Astrocyte of the spinal cord (primary cell): ENCODE measurements around the gene WWOX.

ENCODE experiments used
- DNase-seq: peaks from one replicate; pipeline ENCODE4 v3.0.0; 2011; ENCODE audit warnings: low read depth, low spot score
- H3K4me3 ChIP-seq: 2 replicates; pipeline ENCODE4 v1.5.1; 2011; ENCODE audit warnings: low read depth, mild to moderate bottlenecking, low read length, moderate library complexity
- in situ Hi-C: cut with HindIII; loops from 2 replicates; pipeline ENCODE4 v1.10.0; 2017; ENCODE audit warnings: low sequenced_read_pairs
- TF ChIP-seq, protein P1 (sequence below): IDR thresholded peaks from 2 replicates; pipeline ENCODE4 v1.5.1; 2012; ENCODE audit warnings: low read depth, mild to moderate bottlenecking, low read length, inconsistent platforms

The WWOX gene

DNA sequence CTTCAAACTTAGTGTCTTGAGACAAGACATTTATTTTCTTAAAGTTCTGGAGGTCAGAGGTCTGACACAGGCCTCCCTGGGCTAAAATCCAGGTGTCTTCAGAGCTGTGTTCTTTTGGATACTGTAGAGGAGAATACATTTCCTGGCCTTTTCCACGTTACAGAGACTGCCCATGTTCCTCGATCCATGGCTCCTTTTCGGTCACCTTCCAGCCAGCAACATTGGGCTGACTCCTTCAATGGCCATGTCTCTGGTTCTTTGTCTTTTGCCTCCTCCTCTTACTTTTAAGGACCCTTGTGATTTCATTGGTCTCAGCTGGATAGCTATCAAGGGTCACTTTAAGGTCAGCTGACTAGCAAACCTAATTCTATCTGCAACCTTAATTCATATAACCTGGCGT lies 212.4 kb downstream of the WWOX start:
- in situ Hi-C loops, result no loop called here
- TF ChIP-seq, protein P1, sequence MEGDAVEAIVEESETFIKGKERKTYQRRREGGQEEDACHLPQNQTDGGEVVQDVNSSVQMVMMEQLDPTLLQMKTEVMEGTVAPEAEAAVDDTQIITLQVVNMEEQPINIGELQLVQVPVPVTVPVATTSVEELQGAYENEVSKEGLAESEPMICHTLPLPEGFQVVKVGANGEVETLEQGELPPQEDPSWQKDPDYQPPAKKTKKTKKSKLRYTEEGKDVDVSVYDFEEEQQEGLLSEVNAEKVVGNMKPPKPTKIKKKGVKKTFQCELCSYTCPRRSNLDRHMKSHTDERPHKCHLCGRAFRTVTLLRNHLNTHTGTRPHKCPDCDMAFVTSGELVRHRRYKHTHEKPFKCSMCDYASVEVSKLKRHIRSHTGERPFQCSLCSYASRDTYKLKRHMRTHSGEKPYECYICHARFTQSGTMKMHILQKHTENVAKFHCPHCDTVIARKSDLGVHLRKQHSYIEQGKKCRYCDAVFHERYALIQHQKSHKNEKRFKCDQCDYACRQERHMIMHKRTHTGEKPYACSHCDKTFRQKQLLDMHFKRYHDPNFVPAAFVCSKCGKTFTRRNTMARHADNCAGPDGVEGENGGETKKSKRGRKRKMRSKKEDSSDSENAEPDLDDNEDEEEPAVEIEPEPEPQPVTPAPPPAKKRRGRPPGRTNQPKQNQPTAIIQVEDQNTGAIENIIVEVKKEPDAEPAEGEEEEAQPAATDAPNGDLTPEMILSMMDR, result no peak
- no peak for DNase-seq
- H3K4me3 ChIP-seq, result no peak overlapping the region

DNA sequence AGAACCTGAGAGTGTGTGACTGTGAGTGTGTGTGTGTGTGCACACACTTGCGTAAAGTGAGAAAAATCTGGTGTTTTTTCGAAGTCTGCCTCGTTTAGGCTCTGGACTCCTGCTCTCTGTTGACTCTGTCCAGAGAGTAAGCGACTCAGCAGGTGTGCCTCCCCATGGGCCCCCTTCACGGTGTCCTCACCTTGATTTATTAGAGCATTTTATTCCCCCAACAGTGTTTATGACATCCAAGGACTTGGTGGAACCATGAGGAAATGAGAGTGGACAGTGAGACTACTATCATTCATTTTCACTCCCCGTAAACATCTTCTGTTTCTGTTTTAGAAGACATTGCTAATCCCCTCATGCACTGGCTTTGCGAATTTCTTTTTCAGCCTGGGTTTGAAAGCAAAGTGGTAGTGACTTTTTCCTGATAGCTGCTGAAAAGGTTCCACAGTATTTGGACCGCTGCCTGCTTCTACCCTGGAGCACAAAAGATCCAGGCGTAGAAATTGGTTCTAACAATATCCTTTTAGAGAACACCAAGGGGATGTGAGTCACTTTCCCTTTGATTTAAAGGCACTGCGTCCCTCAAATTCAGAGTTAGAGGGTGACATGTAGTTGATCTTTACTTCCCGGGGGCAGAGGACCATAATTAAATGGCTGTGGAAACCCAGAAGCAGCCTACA lies 218.2 kb downstream of the WWOX start:
- in situ Hi-C loops, result no loop called here
- DNase-seq, result peak; percentile 18
- TF ChIP-seq, protein P1, result no peak
- H3K4me3 ChIP-seq, result no peak overlapping the region

DNA sequence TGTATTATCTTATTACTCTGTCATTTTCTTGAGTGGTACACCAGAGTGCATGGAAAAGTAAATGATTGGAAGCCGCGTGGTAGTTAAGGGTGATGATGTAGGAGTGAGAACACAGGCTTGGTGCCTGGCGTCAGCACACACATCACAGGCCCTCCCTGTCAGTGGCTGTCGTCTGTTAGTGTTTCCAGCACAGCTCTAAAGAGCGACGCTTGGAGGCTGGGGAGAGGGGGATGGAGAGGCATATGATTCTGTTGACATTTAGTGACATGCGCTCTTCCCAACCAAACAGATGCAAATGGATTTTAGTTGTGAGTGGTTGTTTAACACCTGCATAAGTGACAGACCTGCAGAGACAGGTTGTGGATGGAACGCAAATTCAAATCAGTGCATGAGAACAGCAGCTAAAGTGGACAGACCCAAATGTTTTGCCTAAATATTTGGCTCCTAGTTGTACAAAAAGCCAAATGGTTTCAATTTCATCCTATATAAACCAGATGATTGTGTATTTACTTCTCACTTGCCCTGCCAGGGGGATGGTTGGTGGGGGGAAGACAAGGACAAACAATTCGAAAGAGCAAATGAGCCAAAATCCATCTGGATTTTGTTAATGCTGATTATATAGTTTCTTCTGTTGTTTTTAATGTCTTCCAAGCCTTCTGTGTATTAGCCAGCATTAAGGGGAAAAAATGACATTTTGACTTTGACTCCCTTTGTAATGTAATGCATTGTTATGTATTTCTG lies 222.3 kb downstream of the WWOX start:
- in situ Hi-C loops, result no loop called here
- no peak for DNase-seq
- no peak overlapping the region for H3K4me3 ChIP-seq
- TF ChIP-seq, protein P1, result no peak

DNA sequence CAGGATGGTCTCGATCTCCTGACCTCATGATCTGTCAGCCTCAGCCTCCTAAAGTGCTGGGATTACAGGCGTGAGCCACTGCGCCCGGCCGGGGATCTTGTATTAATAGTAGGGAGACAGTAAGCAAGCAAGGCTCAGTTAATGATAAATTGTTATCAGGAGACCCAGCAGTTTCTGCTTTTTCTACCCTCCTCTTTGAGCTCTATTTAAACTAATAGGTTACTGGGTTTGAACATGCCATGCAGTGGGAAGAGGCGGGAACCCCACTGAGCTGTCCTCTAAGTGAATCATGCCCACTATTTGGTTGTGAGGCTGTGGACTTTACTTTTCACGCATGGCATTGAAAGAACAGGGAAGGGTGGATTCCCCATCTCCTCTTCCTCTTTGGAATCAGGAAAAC lies 223.9 kb downstream of the WWOX start:
- in situ Hi-C loops, result no loop called here
- TF ChIP-seq, protein P1, result no peak
- no peak overlapping the region for H3K4me3 ChIP-seq
- DNase-seq, result no peak

DNA sequence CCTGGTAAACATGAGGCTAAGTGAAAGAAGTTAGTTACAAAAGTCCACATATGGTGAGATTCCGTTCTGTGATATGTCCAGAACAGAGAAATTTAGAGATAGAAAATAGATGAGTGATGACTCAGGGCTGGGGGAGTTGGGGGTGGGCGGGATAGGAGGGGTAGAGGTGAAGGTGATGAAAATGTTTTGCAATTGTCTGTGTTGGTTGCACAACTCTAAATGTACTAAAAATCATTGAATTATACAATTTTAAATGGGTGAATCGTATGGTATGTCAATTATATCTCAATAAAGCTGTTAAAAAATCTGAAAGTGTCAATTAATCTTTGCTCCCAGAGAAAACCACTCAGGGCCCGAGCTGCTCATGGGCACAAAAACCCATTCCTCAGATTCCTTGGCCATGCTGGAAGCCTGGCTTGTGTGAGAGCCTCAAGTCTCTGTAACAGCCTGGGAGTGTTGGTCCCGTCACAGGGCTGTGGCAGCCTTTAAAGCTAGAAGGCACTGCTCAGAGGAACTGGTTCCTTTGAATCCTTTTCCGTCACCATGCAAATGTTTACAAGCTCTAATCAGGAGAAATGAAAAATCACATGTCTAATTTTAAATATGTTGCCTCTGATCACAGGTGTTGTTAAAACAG lies 225.3 kb downstream of the WWOX start:
- TF ChIP-seq, protein P1, result no peak
- no peak for DNase-seq
- in situ Hi-C loops, result no loop called here
- no peak overlapping the region for H3K4me3 ChIP-seq

DNA sequence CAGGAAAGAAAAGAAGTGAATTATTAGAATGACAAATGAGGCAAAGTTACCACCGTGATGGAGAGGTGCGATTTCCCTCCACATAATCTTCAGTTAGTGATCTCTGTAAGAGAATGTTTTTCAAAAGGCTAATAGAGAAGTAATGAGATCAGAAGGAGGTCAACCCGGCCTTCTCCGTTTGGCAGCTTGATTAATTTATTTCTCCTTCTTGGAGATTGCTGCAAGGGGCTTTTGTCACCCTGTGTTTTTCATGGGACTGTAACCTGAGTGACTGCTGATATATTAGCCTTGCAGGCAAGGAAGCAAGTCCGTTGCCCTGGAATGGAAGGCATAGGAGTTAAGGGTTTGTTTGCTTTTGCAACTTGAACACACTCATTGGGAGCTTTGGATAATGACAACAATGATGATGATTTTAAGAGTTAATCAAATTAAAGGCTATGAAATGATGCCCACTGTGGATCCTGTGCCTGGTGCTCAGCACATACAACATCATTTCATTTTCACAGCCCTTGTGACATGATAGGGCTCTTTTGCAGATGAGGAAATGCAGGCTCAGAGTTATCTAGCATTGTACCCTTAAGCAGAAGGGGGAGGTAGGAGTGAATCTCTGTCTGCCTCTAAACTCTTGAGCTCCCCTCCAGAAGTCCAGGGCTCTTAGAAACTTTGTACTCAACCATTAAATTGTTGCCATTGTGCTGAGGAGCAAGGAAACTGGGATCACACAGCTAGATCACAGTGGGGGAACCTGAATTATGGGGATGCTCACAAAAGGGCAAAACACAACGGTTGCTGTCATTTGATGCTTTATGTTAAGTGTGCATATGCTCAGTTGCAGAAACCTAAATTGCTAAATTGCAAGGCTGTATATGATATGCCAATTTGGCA lies 226.3 kb downstream of the WWOX start:
- in situ Hi-C loops, result no loop called here
- TF ChIP-seq, protein P1, result no peak
- H3K4me3 ChIP-seq, result no peak overlapping the region
- no peak for DNase-seq
